Measurements from ENCODE around the gene TMEM119.

Gene TMEM119

GRCh38 chr12:108616941-108617858 lies 19.3 kb upstream of the TMEM119 start:
- DNase-seq (ENCODE audit: extremely low read depth in 1 of 2, low read depth in 1 of 2): peak; percentile 78 to 88

- no peak for DNase-seq (ENCODE audit: extremely low read depth in 1 of 2, low read depth in 1 of 2)
Measured at GRCh38 chr12:108616359-108616758, 18.5 kb upstream of the TMEM119 start.

- DNase-seq (ENCODE audit: extremely low read depth in 1 of 2, low read depth in 1 of 2): no peak
Measured at GRCh38 chr12:108615918-108616317, 18.0 kb upstream of the TMEM119 start.

GRCh38 chr12:108614639-108615038 lies 16.8 kb upstream of the TMEM119 start:
- DNase-seq (ENCODE audit: extremely low read depth in 1 of 2, low read depth in 1 of 2): no peak

- no peak for DNase-seq (ENCODE audit: extremely low read depth in 1 of 2, low read depth in 1 of 2)
Measured at GRCh38 chr12:108614041-108614440, 16.2 kb upstream of the TMEM119 start.

GRCh38 chr12:108613548-108613947 lies 15.7 kb upstream of the TMEM119 start:
- DNase-seq (ENCODE audit: extremely low read depth in 1 of 2, low read depth in 1 of 2): no peak

GRCh38 chr12:108612788-108613282 lies 15.0 kb upstream of the TMEM119 start:
- DNase-seq (ENCODE audit: extremely low read depth in 1 of 2, low read depth in 1 of 2): no peak

- DNase-seq (ENCODE audit: extremely low read depth in 1 of 2, low read depth in 1 of 2): no peak
Measured at GRCh38 chr12:108611884-108612415, 14.1 kb upstream of the TMEM119 start.

- DNase-seq (ENCODE audit: extremely low read depth in 1 of 2, low read depth in 1 of 2): no peak
Measured at GRCh38 chr12:108610856-108611605, 13.1 kb upstream of the TMEM119 start.

GRCh38 chr12:108610336-108610815 lies 12.5 kb upstream of the TMEM119 start:
- no peak for DNase-seq (ENCODE audit: extremely low read depth in 1 of 2, low read depth in 1 of 2)

GRCh38 chr12:108609537-108610335 lies 11.9 kb upstream of the TMEM119 start:
- no peak for DNase-seq (ENCODE audit: extremely low read depth in 1 of 2, low read depth in 1 of 2)

GRCh38 chr12:108608616-108609015 lies 10.7 kb upstream of the TMEM119 start:
- DNase-seq (ENCODE audit: extremely low read depth in 1 of 2, low read depth in 1 of 2): no peak

GRCh38 chr12:108607981-108608600 lies 10.2 kb upstream of the TMEM119 start:
- DNase-seq (ENCODE audit: extremely low read depth in 1 of 2, low read depth in 1 of 2): no peak

GRCh38 chr12:108606492-108606891 lies 8.6 kb upstream of the TMEM119 start:
- no peak for DNase-seq (ENCODE audit: extremely low read depth in 1 of 2, low read depth in 1 of 2)

GRCh38 chr12:108605690-108606406 lies 8.0 kb upstream of the TMEM119 start:
- no peak for DNase-seq (ENCODE audit: extremely low read depth in 1 of 2, low read depth in 1 of 2)

- no peak for DNase-seq (ENCODE audit: extremely low read depth in 1 of 2, low read depth in 1 of 2)
Measured at GRCh38 chr12:108605000-108605689, 7.3 kb upstream of the TMEM119 start.

- DNase-seq (ENCODE audit: extremely low read depth in 1 of 2, low read depth in 1 of 2): no peak
Measured at GRCh38 chr12:108604208-108604941, 6.5 kb upstream of the TMEM119 start.

- DNase-seq (ENCODE audit: extremely low read depth in 1 of 2, low read depth in 1 of 2): no peak
Measured at GRCh38 chr12:108603743-108604142, 5.9 kb upstream of the TMEM119 start.

Measured in stimulated activated CD8-positive, alpha-beta memory T cell treated with anti-CD3 and anti-CD28 coated beads, Interleukin-7, amount 100 ng/mL, for 48 hours (primary cell).